Natural killer cell (primary cell): ENCODE data around the gene AGPAT2. TPM values are rescaled to one million over a fixed set of nuclear protein-coding genes. Genes with fewer than 3 reads are reported as not detected.
"Not testable (repeated sequence)": the region's sequence is repeated elsewhere in the genome, so short reads cannot be mapped to it uniquely, and the experiment has no call there.

ENCODE experiments used
- ATAC-seq, 3 donors: fragments of 150-1000 bp in 2 of 3; fragments of 200-7000 bp in 1 of 3; cut with Tn5 transposase; 1 replicate in 1 of 3; 2 replicates in 2 of 3; pipeline ENCODE4 v1.10.0; 2021; ENCODE audit warnings: mild to moderate bottlenecking in 2 of 3, moderate library complexity in 2 of 3
- DNase-seq, 2 donors: peaks; one replicate each; pipeline versions ENCODE4 v3.0.0 to v3.0.0-alpha.2; 2013 to 2021; ENCODE audit warnings: mixed read lengths in 1 of 2
- H3K27ac ChIP-seq: one replicate; pipeline ENCODE4 v1.5.1; 2013; ENCODE audit warnings: mild to moderate bottlenecking, low read length
- H3K27me3 ChIP-seq: one replicate; pipeline ENCODE4 v1.6.1; 2013; ENCODE audit warnings: low read length; ENCODE audit not compliant: control insufficient read depth, insufficient read depth
- H3K36me3 ChIP-seq: one replicate; pipeline ENCODE4 v1.6.1; 2013; ENCODE audit warnings: low read length; ENCODE audit not compliant: control insufficient read depth, insufficient read depth
- H3K4me1 ChIP-seq: one replicate; pipeline ENCODE4 v1.6.1; 2013; ENCODE audit warnings: low read length; ENCODE audit not compliant: control insufficient read depth, insufficient read depth
- H3K4me3 ChIP-seq: one replicate; pipeline ENCODE4 v1.5.1; 2013; ENCODE audit warnings: low read length
- H3K9me3 ChIP-seq: one replicate; pipeline ENCODE4 v1.6.1; 2013; ENCODE audit warnings: low read length; ENCODE audit not compliant: control insufficient read depth, insufficient read depth
- H3K27ac Mint-ChIP-seq, 2 donors: one replicate each; pipeline ENCODE4 v1.8.0; 2022; ENCODE audit warnings: mild to moderate bottlenecking in 2 of 2, mixed read lengths in 2 of 2, moderate library complexity in 1 of 2
- H3K27me3 Mint-ChIP-seq, 2 donors: one replicate each; pipeline ENCODE4 v1.8.0; 2022; ENCODE audit warnings: low read depth in 2 of 2, mixed read lengths in 2 of 2
- H3K36me3 Mint-ChIP-seq: one replicate; pipeline ENCODE4 v1.8.0; 2022; ENCODE audit warnings: mixed read lengths
- H3K4me1 Mint-ChIP-seq, 2 donors: one replicate each; pipeline ENCODE4 v1.8.0; 2022; ENCODE audit warnings: mixed read lengths in 2 of 2
- H3K4me3 Mint-ChIP-seq: one replicate; pipeline ENCODE4 v1.8.0; 2022; ENCODE audit warnings: mild to moderate bottlenecking, moderate library complexity, mixed read lengths
- H3K9me3 Mint-ChIP-seq, 2 donors: one replicate each; pipeline ENCODE4 v1.8.0; 2022; ENCODE audit warnings: mixed read lengths in 2 of 2
- WGBS: methylation state at CpG from one replicate; pipeline ENCODE4 v1.1.7; 2013; ENCODE audit warnings: missing lambda C conversion rate; ENCODE audit not compliant: insufficient coverage; 5-methylcytosine and 5-hydroxymethylcytosine counted together
- intact Hi-C: fragments of 100-400 bp; cut with micrococcal nuclease; formaldehyde crosslinking; loops from one replicate; pipeline ENCODE4 v1.14.2; 2022
- total RNA-seq, 4 donors: library from RNA; stranded (reverse); fragments of 120-200 nt in 1 of 4; gene quantifications; one replicate each; pipeline versions ENCODE4 v1.2.3 to v1.2.4, GENCODE V29; 2013 to 2022
- TF ChIP-seq, protein P1 (sequence below): fragments of 200-600 bp; IDR thresholded peaks from one replicate; pipeline ENCODE4 v1.8.0; 2022; ENCODE audit warnings: antibody characterized with exemption

The AGPAT2 gene
- total RNA-seq, 3 donors from 2014 or later (not counting 1 experiment from before 2014, with no cell fraction given): 10.3 to 19.4 (median 12.0) TPM

DNA sequence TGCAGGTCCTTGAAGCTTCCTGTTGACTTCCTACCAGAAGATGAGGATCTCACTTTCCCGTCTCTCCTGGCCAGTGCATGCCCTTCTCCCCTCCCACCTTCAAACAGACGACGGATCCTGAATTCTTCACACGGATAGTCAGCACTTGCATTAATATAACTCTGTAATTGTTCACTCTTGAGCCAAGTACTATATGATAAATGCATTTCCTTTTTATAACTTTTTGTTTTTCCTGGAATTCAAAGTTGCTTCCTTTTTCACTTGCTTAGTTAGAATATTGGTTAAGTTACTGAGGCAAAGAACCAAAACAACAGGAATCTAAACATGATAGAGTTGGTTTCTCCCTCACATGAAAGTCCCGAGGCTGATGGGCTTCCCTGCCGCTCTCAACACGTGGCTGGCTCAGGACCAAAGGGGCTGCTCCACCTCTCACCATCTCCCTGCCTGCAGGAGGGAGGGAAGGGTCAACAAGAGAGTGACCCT lies 44.8 kb downstream of the AGPAT2 start:
- H3K4me1 ChIP-seq: peaks cover 36% of the 10 kb centered on the region
- H3K27ac Mint-ChIP-seq: no peak overlapping the region
- H3K27ac ChIP-seq: no peak overlapping the region
- WGBS: 91% methylated on average over 4 of the region's 7 CpGs
- H3K9me3 ChIP-seq: no peaks in the 10 kb centered on the region
- H3K27me3 ChIP-seq: peaks cover 36% of the 10 kb centered on the region
- H3K4me3 Mint-ChIP-seq: no peak overlapping the region
- TF ChIP-seq, protein P1, sequence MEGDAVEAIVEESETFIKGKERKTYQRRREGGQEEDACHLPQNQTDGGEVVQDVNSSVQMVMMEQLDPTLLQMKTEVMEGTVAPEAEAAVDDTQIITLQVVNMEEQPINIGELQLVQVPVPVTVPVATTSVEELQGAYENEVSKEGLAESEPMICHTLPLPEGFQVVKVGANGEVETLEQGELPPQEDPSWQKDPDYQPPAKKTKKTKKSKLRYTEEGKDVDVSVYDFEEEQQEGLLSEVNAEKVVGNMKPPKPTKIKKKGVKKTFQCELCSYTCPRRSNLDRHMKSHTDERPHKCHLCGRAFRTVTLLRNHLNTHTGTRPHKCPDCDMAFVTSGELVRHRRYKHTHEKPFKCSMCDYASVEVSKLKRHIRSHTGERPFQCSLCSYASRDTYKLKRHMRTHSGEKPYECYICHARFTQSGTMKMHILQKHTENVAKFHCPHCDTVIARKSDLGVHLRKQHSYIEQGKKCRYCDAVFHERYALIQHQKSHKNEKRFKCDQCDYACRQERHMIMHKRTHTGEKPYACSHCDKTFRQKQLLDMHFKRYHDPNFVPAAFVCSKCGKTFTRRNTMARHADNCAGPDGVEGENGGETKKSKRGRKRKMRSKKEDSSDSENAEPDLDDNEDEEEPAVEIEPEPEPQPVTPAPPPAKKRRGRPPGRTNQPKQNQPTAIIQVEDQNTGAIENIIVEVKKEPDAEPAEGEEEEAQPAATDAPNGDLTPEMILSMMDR: no peak
- H3K27me3 Mint-ChIP-seq: peaks cover 10 to 12% of the 10 kb centered on the region in 2 donors
- no peaks in the 10 kb centered on the region for H3K36me3 Mint-ChIP-seq
- H3K4me1 Mint-ChIP-seq: no peaks in the 10 kb centered on the region
- DNase-seq (no peak), ATAC-seq (no peak)
- intact Hi-C loops: no loop called here
- no peak overlapping the region for H3K4me3 ChIP-seq
- H3K9me3 Mint-ChIP-seq: no peaks in the 10 kb centered on the region
- H3K36me3 ChIP-seq: no peaks in the 10 kb centered on the region

DNA sequence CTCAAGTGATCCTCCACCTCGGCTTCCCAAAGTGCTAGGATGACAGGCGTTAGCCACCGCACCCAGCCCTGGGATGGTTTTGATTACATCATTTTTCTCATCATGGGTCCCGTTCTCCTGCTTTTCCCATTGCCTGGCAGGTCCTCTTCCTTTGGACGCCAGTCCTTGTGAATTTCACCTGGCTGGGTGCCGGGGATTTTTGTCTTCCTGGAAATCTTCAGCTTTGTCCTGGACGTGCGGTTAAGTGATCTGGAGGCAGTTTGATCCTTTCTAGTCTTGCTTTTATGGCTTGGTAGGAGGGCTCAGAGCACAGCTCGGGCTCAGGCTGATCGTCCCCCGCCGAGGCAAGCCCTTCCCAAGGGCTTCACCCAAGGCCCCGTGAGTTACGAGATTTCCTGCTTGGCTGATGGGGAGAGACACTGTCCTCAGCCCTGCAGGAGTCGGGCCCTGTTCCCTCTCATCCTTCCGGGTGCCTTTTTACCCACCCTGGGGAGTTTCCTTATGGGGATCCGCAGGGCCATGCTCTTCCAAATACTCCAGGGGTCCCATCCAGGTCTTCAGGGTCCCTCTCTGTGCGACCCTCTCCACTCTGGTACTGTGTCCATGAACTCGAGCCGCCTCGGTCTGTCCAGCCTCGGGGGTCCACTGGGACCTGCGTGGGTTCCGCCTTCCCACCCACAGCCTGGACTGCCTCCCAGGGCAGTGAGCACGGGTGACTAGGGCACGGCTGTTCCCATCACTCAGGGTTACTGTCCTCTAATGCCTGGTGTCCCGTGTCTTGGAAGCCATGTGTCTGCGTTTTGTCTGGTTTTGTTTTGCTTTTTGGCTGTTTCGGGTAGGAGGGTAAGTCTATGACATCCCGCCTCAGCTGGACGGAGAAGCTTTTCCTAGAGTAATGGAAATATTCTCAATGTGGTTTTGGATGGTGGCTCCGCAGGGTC lies 46.8 kb downstream of the AGPAT2 start:
- no peak for ATAC-seq
- 90% methylated on average over 32 of the region's 32 CpGs for WGBS
- no peak overlapping the region for H3K27ac Mint-ChIP-seq
- Histone ChIP-seq H3K9me3 (no peaks in the 10 kb centered on the region), H3K4me1 (peaks cover 20% of the 10 kb centered on the region), H3K27ac (no peak overlapping the region), H3K36me3 (no peaks in the 10 kb centered on the region), H3K4me3 (no peak overlapping the region), H3K27me3 (peaks cover 19% of the 10 kb centered on the region)
- no peaks in the 10 kb centered on the region for H3K36me3 Mint-ChIP-seq
- intact Hi-C loops: no loop called here
- DNase-seq: no peak
- no peaks in the 10 kb centered on the region for H3K9me3 Mint-ChIP-seq
- H3K27me3 Mint-ChIP-seq: peaks cover 8 to 10% of the 10 kb centered on the region in 2 donors
- no peaks in the 10 kb centered on the region for H3K4me1 Mint-ChIP-seq
- TF ChIP-seq, protein P1: no peak
- no peak overlapping the region for H3K4me3 Mint-ChIP-seq

DNA sequence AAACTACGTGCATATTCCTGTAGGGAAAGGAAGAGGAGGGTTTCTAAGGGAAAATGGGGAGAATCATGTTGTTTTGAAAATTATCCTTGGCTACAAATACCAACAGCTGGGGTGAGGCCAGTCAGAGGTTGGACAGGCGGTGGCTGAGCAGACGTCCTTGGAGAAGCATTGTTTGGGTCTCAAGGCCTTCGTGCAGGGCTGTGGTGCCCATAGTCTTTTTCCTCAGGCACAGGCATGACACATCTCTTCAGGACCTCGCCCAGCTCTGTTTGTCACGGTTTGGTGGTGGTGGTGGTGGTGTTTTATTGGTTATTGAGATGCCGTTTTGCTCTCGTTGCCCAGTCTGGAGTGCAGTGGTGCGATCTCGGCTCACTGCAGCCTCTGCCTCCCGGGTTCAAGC lies 52.4 kb downstream of the AGPAT2 start:
- no peaks in the 10 kb centered on the region for H3K27me3 ChIP-seq
- Mint-ChIP-seq H3K27ac (no peak overlapping the region), H3K9me3 (no peaks in the 10 kb centered on the region), H3K4me3 (no peak overlapping the region), H3K4me1 (no peaks in the 10 kb centered on the region), H3K36me3 (no peaks in the 10 kb centered on the region), H3K27me3 (peaks cover 0 to 2% of the 10 kb centered on the region in 2 donors)
- intact Hi-C loops: loop anchor here (5.0 kb wide), 1 partner anchor 103 kb away; no protein-coding TSS in a partner anchor
- WGBS: 87% methylated on average over 11 of the region's 11 CpGs
- no peaks in the 10 kb centered on the region for H3K36me3 ChIP-seq
- TF ChIP-seq, protein P1: no peak
- H3K4me3 ChIP-seq: no peak overlapping the region
- ATAC-seq (no peak), DNase-seq (no peak)
- no peaks in the 10 kb centered on the region for H3K9me3 ChIP-seq
- peaks cover 28% of the 10 kb centered on the region for H3K4me1 ChIP-seq
- no peak overlapping the region for H3K27ac ChIP-seq

DNA sequence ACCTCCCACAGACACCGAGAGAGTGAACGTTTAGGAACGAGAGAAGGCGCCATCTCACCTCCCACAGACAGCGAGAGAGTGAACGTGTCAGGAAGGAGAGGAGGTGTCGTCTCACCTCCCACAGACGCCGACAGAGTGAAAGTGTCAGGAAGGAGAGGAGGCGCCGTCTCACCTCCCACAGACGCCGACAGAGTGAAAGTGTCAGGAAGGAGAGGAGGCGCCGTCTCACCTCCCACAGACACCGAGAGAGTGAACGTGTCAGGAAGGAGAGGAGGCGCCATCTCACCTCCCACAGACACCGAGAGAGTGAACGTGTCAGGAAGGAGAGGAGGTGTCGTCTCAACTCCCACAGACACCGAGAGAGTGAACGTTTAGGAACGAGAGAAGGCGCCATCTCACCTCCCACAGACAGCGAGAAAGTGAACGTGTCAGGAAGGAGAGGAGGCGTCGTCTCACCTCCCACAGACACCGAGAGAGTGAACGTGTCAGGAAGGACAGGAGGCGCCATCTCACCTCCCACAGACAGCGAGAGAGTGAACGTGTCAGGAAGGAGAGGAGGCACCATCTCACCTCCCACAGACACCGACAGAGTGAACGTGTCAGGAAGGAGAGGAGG lies 54.7 kb downstream of the AGPAT2 start:
- not testable (repeated sequence) for H3K27me3 Mint-ChIP-seq, H3K27me3 ChIP-seq, H3K4me3 Mint-ChIP-seq, H3K9me3 ChIP-seq, H3K9me3 Mint-ChIP-seq, H3K27ac Mint-ChIP-seq, H3K36me3 Mint-ChIP-seq, ATAC-seq, H3K36me3 ChIP-seq, H3K4me3 ChIP-seq, H3K4me1 Mint-ChIP-seq
- peaks cover 49% of the 10 kb centered on the region for H3K4me1 ChIP-seq
- WGBS: 43% methylated on average over 16 of the region's 36 CpGs
- intact Hi-C loops: loop anchor here (5.0 kb wide), 1 partner anchor 100 kb away; no protein-coding TSS in a partner anchor
- peak in 1 of 2 donors; percentile 39 for DNase-seq
- H3K27ac ChIP-seq: peak overlapping the region; percentile 47

DNA sequence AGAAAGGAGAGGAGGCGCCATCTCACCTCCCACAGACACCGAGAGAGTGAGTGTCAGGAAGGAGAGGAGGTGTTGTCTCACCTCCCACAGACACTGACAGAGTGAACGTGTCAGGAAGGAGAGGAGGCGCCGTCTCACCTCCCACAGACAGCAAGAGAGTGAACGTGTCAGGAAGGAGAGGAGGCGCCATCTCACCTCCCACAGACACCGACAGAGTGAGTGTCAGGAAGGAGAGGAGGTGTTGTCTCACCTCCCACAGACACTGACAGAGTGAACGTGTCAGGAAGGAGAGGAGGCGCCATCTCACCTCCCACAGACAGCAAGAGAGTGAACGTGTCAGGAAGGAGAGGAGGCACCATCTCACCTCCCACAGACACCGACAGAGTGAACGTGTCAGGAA lies 55.2 kb downstream of the AGPAT2 start:
- not testable (repeated sequence) for H3K9me3 ChIP-seq, H3K27me3 ChIP-seq, H3K9me3 Mint-ChIP-seq, H3K27me3 Mint-ChIP-seq, H3K36me3 ChIP-seq, H3K36me3 Mint-ChIP-seq, H3K27ac Mint-ChIP-seq, H3K4me1 Mint-ChIP-seq, H3K27ac ChIP-seq, H3K4me3 Mint-ChIP-seq, H3K4me3 ChIP-seq
- peaks cover 52% of the 10 kb centered on the region for H3K4me1 ChIP-seq
- DNase-seq: peak in 1 of 2 donors; percentile 47
- 40% methylated on average over 1 of the region's 13 CpGs for WGBS
- peak in 1 of 3 donors; percentile 26 for ATAC-seq
- intact Hi-C loops: loop anchor here (5.0 kb wide), 1 partner anchor 100 kb away; no protein-coding TSS in a partner anchor
